Upper lobe of left lung (tissue), 6 donors: Measurements from ENCODE around the gene TSR2. TPM values are rescaled to one million over a fixed set of nuclear protein-coding genes. Genes with fewer than 3 reads are reported as not detected.

Experiments
- ATAC-seq, 2 donors: fragments of 200-7000 bp; cut with Tn5 transposase; one replicate each; pipeline ENCODE4 v1.9.1; 2022; ENCODE audit warnings: mild to moderate bottlenecking in 2 of 2, moderate library complexity in 2 of 2; ENCODE audit not compliant: low FRiP score in 2 of 2
- DNase-seq, 2 donors: peaks; one replicate each; pipeline ENCODE4 v3.0.0-alpha.2; 2019 to 2020
- H3K27ac ChIP-seq, 4 donors: fragments of 200-600 bp; sonication (generic); one replicate each; pipeline ENCODE4 v1.5.1; 2016 to 2019
- H3K27me3 ChIP-seq, 4 donors: fragments of 200-600 bp; sonication (generic); one replicate each; pipeline ENCODE4 v1.5.1; 2017 to 2019
- H3K36me3 ChIP-seq, 4 donors: fragments of 200-600 bp; sonication (generic); one replicate each; pipeline ENCODE4 v1.5.1; 2016 to 2019
- H3K4me1 ChIP-seq, 4 donors: fragments of 200-600 bp; sonication (generic); one replicate each; pipeline ENCODE4 v1.5.1; 2018 to 2019
- H3K4me3 ChIP-seq, 4 donors: fragments of 200-600 bp; sonication (generic); one replicate each; pipeline ENCODE4 v1.5.1; 2017 to 2019; ENCODE audit warnings: mild to moderate bottlenecking in 2 of 4, moderate library complexity in 1 of 4
- H3K9me3 ChIP-seq, 4 donors: fragments of 200-600 bp; sonication (generic); one replicate each; pipeline ENCODE4 v1.5.1; 2018 to 2019
- CTCF ChIP-seq, 6 experiments: fragments of 450-650 bp in 4 of 6; fragments of 200-600 bp in 2 of 6; sonication (generic) in 2 of 6; IDR thresholded peaks; one replicate each; pipeline ENCODE4 v1.5.1; 2016 to 2019; ENCODE audit warnings: antibody characterized with exemption in 6 of 6
- EP300 ChIP-seq, 4 donors: sonication (generic); formaldehyde crosslinking; IDR thresholded peaks; one replicate each; pipeline ENCODE4 v1.5.1; 2017; ENCODE audit warnings: antibody characterized with exemption in 4 of 4, control low read depth in 2 of 4
- POLR2A ChIP-seq, 4 donors: fragments of 450-650 bp; IDR thresholded peaks; one replicate each; pipeline ENCODE4 v1.5.1; 2016 to 2017; ENCODE audit warnings: antibody characterized with exemption in 4 of 4, mild to moderate bottlenecking in 2 of 4
- POLR2AphosphoS5 ChIP-seq, 2 donors: sonication (generic); formaldehyde crosslinking; IDR thresholded peaks; one replicate each; pipeline ENCODE4 v1.5.1; 2017; ENCODE audit warnings: antibody characterized with exemption in 2 of 2
- WGBS, 2 donors: methylation state at CpG; one replicate each; pipeline ENCODE4 v1.1.5; 2017 to 2018; 5-methylcytosine and 5-hydroxymethylcytosine counted together
- total RNA-seq, 6 donors: library from RNA; depleted of rRNA in 4 of 6; stranded (reverse); fragments of >200 nt in 4 of 6; gene quantifications; one replicate each; pipeline versions ENCODE4 v1.1.0 to v1.2.1, GENCODE V29; 2016 to 2021
- donor health status: DM: no; HTN: no; CAD: no; lungs with moderate emphysema.
- donor health status: DM: no; HTN: yes; CAD: no; lungs with severe emphysema.

Gene TSR2
- total RNA-seq, 6 donors from 2014 or later = 11.5 to 43.3 (median 24.3) TPM

- no peak for DNase-seq
- no peak for ATAC-seq
- H3K4me1 ChIP-seq = no peaks in the 10 kb centered on the region
- TF ChIP-seq POLR2A (IDR thresholded peaks at IDR 0.05) (no peak), CTCF (IDR thresholded peaks at IDR 0.05) (no peak), EP300 (IDR thresholded peaks at IDR 0.05) (no peak), POLR2AphosphoS5 (IDR thresholded peaks at IDR 0.05) (no peak)
- no peaks in the 10 kb centered on the region for H3K27me3 ChIP-seq
- no peaks in the 10 kb centered on the region for H3K36me3 ChIP-seq
- H3K27ac ChIP-seq = no peak overlapping the region
- no peaks in the 10 kb centered on the region for H3K9me3 ChIP-seq
- H3K4me3 ChIP-seq = no peak overlapping the region
- 45 to 58% methylated on average over 2 to 14 of the region's 14 CpGs for WGBS, 2 donors
Measured at GRCh38 chrX:54423161-54423888, 16.9 kb upstream of the TSR2 start.

- Histone ChIP-seq H3K36me3 (no peaks in the 10 kb centered on the region), H3K9me3 (no peaks in the 10 kb centered on the region), H3K27me3 (no peaks in the 10 kb centered on the region), H3K4me1 (no peaks in the 10 kb centered on the region), H3K27ac (no peak overlapping the region), H3K4me3 (no peak overlapping the region)
- DNase-seq = no peak
- TF ChIP-seq EP300 (IDR thresholded peaks at IDR 0.05) = no peak
- no peak for TF ChIP-seq CTCF (IDR thresholded peaks at IDR 0.05)
- no peak for TF ChIP-seq POLR2A (IDR thresholded peaks at IDR 0.05)
- no peak for TF ChIP-seq POLR2AphosphoS5 (IDR thresholded peaks at IDR 0.05)
- WGBS, 2 donors = 51 to 62% methylated on average over 2 of the region's 2 CpGs
- ATAC-seq = no peak
Measured at GRCh38 chrX:54427837-54428424, 12.3 kb upstream of the TSR2 start.

GRCh38 chrX:54430519-54430918, 9.7 kb upstream of the TSR2 start:
- no peak overlapping the region for H3K4me3 ChIP-seq
- no peaks in the 10 kb centered on the region for H3K27me3 ChIP-seq
- H3K4me1 ChIP-seq = no peaks in the 10 kb centered on the region
- H3K27ac ChIP-seq = no peak overlapping the region
- DNase-seq = no peak
- H3K36me3 ChIP-seq = no peaks in the 10 kb centered on the region
- TF ChIP-seq EP300 (IDR thresholded peaks at IDR 0.05) (no peak), POLR2AphosphoS5 (IDR thresholded peaks at IDR 0.05) (no peak), POLR2A (IDR thresholded peaks at IDR 0.05) (no peak), CTCF (IDR thresholded peaks at IDR 0.05) (no peak)
- H3K9me3 ChIP-seq = no peaks in the 10 kb centered on the region
- ATAC-seq = no peak

GRCh38 chrX:54435121-54435520, 5.1 kb upstream of the TSR2 start:
- H3K27ac ChIP-seq = no peak overlapping the region
- no peak overlapping the region for H3K4me3 ChIP-seq
- no peak for DNase-seq
- WGBS, 2 donors = 52 to 55% methylated on average over 2 of the region's 2 CpGs
- no peaks in the 10 kb centered on the region for H3K27me3 ChIP-seq
- ATAC-seq = no peak
- H3K9me3 ChIP-seq = no peaks in the 10 kb centered on the region
- TF ChIP-seq POLR2A (IDR thresholded peaks at IDR 0.05) (no peak), POLR2AphosphoS5 (IDR thresholded peaks at IDR 0.05) (no peak), CTCF (IDR thresholded peaks at IDR 0.05) (no peak), EP300 (IDR thresholded peaks at IDR 0.05) (no peak)
- H3K36me3 ChIP-seq = no peaks in the 10 kb centered on the region
- no peaks in the 10 kb centered on the region for H3K4me1 ChIP-seq

- Histone ChIP-seq H3K27me3 (no peaks in the 10 kb centered on the region), H3K27ac (no peak overlapping the region), H3K9me3 (no peaks in the 10 kb centered on the region), H3K36me3 (peaks cover 0 to 18% (median 8%) of the 10 kb centered on the region in 4 donors), H3K4me1 (peaks cover 6 to 11% (median 7%) of the 10 kb centered on the region in 4 donors), H3K4me3 (no peak overlapping the region)
- no peak for TF ChIP-seq CTCF (IDR thresholded peaks at IDR 0.05)
- TF ChIP-seq POLR2A (IDR thresholded peaks at IDR 0.05) = no peak
- no peak for TF ChIP-seq POLR2AphosphoS5 (IDR thresholded peaks at IDR 0.05)
- TF ChIP-seq EP300 (IDR thresholded peaks at IDR 0.05) = no peak
- ATAC-seq = no peak
- no peak for DNase-seq
Measured at GRCh38 chrX:54442790-54443189, 2.6 kb downstream of the TSR2 start.
